ENCODE data around the gene TMTC1.

TMTC1 gene

DNA sequence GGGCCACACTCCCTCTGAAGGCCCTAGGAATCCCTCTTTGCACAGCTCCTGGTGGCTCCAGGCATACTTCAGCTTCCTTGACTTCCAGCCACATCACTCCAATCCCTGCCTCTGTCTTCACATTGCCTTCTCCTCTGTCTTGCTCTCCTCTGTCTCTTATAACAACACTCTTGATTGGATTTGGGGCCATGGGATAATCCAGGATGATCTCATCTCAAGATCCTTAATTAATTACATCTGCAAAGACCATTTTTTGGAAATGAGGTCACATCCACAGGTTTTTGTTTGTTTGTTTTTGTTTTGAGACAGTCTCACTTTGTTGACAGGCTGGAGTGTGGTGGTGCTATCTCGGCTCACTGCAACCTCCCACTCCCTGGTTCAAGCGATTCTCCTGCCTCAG is 88.7 kb downstream of the TMTC1 start:
- no peak for TF ChIP-seq EP300 (IDR thresholded peaks at IDR 0.05; ENCODE audit: borderline replicate concordance)
- TF ChIP-seq CEBPB (IDR thresholded peaks at IDR 0.05) = no peak
- no peak for TF ChIP-seq YY1 (IDR thresholded peaks at IDR 0.05; ENCODE audit: low read depth)
- no peak for TF ChIP-seq ZBTB7A (IDR thresholded peaks at IDR 0.05; ENCODE audit: low read depth)
- TF ChIP-seq NFIC (IDR thresholded peaks at IDR 0.05) = no peak

DNA sequence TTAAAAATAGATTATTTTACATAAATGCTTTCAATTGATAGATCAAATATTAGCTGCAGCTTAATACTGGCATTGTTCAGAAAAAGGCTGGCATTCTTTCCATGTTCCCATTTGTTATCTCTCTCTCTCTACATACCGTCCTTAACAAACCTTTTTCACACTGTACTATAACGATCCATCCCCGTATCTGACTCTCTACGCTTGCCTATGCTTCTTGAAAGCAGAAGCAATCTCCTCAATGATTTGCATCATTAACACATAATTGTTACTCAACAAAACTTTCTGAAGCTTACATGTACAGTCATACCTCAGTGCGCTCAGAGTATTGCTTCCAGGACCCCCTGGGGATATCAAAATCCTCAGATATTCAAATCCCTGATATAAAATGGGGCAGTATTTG is 89.7 kb downstream of the TMTC1 start:
- TF ChIP-seq FOXM1 (IDR thresholded peaks at IDR 0.05; ENCODE audit: borderline replicate concordance, low read depth) = no peak
- no peak for TF ChIP-seq TEAD4 (IDR thresholded peaks at IDR 0.05)
- no peak for TF ChIP-seq EGR1 (IDR thresholded peaks at IDR 0.05)
- TF ChIP-seq, protein P1, sequence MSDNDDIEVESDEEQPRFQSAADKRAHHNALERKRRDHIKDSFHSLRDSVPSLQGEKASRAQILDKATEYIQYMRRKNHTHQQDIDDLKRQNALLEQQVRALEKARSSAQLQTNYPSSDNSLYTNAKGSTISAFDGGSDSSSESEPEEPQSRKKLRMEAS (IDR thresholded peaks at IDR 0.05) = no peak
- TF ChIP-seq ZBTB7A (IDR thresholded peaks at IDR 0.05; ENCODE audit: low read depth) = no peak
- TF ChIP-seq EP300 (IDR thresholded peaks at IDR 0.05; ENCODE audit: borderline replicate concordance) = no peak
- TF ChIP-seq RAD21 (IDR thresholded peaks at IDR 0.05; ENCODE audit: low read depth) = no peak
- no peak for TF ChIP-seq CEBPB (IDR thresholded peaks at IDR 0.05)
- no peak for TF ChIP-seq YY1 (IDR thresholded peaks at IDR 0.05; ENCODE audit: low read depth)
- TF ChIP-seq TCF12 (IDR thresholded peaks at IDR 0.05; ENCODE audit: low read depth) = no peak
- TF ChIP-seq TAF1 (IDR thresholded peaks at IDR 0.05; ENCODE audit: low read depth) = no peak
- no peak for TF ChIP-seq CREB1 (IDR thresholded peaks at IDR 0.05; ENCODE audit: low read depth)
- TF ChIP-seq, protein P2, sequence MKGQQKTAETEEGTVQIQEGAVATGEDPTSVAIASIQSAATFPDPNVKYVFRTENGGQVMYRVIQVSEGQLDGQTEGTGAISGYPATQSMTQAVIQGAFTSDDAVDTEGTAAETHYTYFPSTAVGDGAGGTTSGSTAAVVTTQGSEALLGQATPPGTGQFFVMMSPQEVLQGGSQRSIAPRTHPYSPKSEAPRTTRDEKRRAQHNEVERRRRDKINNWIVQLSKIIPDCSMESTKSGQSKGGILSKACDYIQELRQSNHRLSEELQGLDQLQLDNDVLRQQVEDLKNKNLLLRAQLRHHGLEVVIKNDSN (IDR thresholded peaks at IDR 0.05) = no peak
- no peak for TF ChIP-seq NFIC (IDR thresholded peaks at IDR 0.05)

DNA sequence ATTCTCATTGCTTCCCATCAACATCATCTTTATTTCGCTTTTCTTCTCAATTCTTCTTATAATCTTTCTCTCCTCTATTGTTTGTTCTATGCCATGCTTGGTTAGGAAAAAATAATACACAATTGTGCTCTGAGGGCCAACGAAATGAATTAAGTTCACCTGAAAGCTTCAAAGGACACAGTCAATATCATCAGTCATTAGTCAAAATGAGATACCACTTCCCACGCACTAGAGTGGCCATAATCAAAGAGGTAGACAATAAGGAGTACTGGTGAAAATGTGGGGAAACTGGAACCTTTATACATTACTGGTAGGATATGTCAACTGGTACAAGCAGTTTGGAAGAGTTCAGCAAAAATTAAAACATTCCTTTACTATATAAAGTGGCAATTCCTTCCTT is 91.5 kb downstream of the TMTC1 start:
- TF ChIP-seq TCF12 (IDR thresholded peaks at IDR 0.05; ENCODE audit: low read depth) (peak; percentile 27; the same call in 1 of the 2 replicates), EP300 (IDR thresholded peaks at IDR 0.05; ENCODE audit: borderline replicate concordance) (peak; percentile 41; the same call in 1 of the 2 replicates), RAD21 (IDR thresholded peaks at IDR 0.05; ENCODE audit: low read depth) (no peak), FOXM1 (IDR thresholded peaks at IDR 0.05; ENCODE audit: borderline replicate concordance, low read depth) (0 out of 2 replicates have a peak, but pooled peaks have one; percentile 23), TEAD4 (IDR thresholded peaks at IDR 0.05) (no peak)

DNA sequence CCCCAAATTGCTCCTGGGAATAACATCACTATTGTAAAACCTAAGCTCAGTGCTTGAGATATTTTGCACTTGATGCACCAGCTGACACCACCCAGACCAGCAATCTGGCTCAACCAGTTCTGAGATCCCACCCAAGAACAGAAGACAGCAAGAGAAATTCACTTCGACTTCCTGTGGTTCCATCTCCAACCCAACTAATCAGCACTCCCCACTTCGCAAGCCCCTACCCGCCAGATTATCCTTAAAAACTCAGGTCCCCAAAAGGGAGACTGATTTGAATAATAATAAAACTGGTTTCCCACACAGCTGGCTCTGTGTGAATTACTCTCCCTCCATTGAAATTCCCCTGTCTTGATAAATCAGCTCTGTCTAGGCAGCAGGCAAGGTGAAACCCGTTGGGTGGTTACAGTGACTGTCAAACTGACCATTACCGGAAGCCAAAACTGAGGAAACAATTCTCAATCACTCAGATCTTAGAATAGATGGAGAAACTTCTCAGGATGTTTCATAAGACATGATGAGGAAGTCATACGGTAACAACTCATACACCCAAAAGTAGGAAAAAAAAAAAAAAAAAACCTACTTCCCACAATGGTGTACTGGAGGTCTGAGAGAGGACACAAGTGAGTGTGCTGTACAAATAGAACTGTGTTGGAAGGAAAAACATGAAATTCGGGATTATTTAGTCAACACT is 92.4 kb downstream of the TMTC1 start:
- TF ChIP-seq TAF1 (IDR thresholded peaks at IDR 0.05; ENCODE audit: low read depth) (no peak), FOXM1 (IDR thresholded peaks at IDR 0.05; ENCODE audit: borderline replicate concordance, low read depth) (no peak), CREB1 (IDR thresholded peaks at IDR 0.05; ENCODE audit: low read depth) (no peak), CEBPB (IDR thresholded peaks at IDR 0.05) (no peak), EGR1 (IDR thresholded peaks at IDR 0.05) (no peak), EP300 (IDR thresholded peaks at IDR 0.05; ENCODE audit: borderline replicate concordance) (no peak), ZBTB7A (IDR thresholded peaks at IDR 0.05; ENCODE audit: low read depth) (no peak), TCF12 (IDR thresholded peaks at IDR 0.05; ENCODE audit: low read depth) (no peak), RAD21 (IDR thresholded peaks at IDR 0.05; ENCODE audit: low read depth) (no peak), TEAD4 (IDR thresholded peaks at IDR 0.05) (no peak), NFIC (IDR thresholded peaks at IDR 0.05) (no peak)
- TF ChIP-seq, protein P1 (IDR thresholded peaks at IDR 0.05) = no peak
- TF ChIP-seq, protein P3, sequence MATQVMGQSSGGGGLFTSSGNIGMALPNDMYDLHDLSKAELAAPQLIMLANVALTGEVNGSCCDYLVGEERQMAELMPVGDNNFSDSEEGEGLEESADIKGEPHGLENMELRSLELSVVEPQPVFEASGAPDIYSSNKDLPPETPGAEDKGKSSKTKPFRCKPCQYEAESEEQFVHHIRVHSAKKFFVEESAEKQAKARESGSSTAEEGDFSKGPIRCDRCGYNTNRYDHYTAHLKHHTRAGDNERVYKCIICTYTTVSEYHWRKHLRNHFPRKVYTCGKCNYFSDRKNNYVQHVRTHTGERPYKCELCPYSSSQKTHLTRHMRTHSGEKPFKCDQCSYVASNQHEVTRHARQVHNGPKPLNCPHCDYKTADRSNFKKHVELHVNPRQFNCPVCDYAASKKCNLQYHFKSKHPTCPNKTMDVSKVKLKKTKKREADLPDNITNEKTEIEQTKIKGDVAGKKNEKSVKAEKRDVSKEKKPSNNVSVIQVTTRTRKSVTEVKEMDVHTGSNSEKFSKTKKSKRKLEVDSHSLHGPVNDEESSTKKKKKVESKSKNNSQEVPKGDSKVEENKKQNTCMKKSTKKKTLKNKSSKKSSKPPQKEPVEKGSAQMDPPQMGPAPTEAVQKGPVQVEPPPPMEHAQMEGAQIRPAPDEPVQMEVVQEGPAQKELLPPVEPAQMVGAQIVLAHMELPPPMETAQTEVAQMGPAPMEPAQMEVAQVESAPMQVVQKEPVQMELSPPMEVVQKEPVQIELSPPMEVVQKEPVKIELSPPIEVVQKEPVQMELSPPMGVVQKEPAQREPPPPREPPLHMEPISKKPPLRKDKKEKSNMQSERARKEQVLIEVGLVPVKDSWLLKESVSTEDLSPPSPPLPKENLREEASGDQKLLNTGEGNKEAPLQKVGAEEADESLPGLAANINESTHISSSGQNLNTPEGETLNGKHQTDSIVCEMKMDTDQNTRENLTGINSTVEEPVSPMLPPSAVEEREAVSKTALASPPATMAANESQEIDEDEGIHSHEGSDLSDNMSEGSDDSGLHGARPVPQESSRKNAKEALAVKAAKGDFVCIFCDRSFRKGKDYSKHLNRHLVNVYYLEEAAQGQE (IDR thresholded peaks at IDR 0.05; ENCODE audit: low read depth) = no peak
- TF ChIP-seq, protein P2 (IDR thresholded peaks at IDR 0.05) = no peak

DNA sequence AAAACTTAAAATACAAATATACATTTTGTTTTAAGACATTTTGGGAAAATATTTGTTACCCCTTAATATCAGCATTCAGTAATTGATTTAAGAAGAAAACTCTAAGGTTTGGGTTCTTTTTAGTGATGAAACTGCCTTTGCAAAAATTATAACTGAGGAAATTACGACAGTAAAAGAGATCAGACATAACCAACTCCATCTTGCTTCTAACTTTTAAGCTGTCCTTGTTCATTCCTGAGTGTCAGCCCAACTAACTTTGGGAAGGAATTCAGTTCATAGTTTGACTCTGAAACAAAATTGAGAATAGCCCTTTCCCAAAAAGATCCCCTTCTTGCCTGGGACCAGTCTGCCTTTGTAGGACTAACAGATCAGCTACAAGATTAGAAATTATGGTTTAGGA is 93.0 kb downstream of the TMTC1 start:
- TF ChIP-seq, protein P1 (IDR thresholded peaks at IDR 0.05) = no peak
- no peak for TF ChIP-seq RAD21 (IDR thresholded peaks at IDR 0.05; ENCODE audit: low read depth)
- TF ChIP-seq, protein P2 (IDR thresholded peaks at IDR 0.05) = no peak
- TF ChIP-seq CREB1 (IDR thresholded peaks at IDR 0.05; ENCODE audit: low read depth) = no peak
- TF ChIP-seq EP300 (IDR thresholded peaks at IDR 0.05; ENCODE audit: borderline replicate concordance) = no peak
- no peak for TF ChIP-seq FOXM1 (IDR thresholded peaks at IDR 0.05; ENCODE audit: borderline replicate concordance, low read depth)
- TF ChIP-seq NFIC (IDR thresholded peaks at IDR 0.05) = no peak
- no peak for TF ChIP-seq TEAD4 (IDR thresholded peaks at IDR 0.05)
- no peak for TF ChIP-seq EGR1 (IDR thresholded peaks at IDR 0.05)

DNA sequence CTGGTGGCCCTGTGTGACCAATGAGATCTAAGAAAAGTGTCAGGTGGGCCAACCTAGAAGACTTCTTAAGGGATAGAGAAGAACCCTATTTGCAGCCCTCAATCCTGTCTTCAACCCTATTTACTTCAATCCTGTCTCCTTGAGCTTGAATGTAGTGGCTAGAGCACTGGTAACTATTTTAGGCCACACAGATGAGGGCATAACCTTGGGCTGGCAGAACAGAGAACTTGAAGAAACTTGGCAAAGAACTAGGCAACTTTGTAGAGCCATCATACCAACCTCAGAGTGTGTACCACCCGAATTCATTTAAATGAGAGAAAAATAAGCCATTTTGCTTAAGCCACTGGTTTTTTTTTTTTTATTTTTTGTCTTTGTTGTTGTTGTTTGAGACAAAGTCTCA is 94.8 kb downstream of the TMTC1 start:
- TF ChIP-seq CEBPB (IDR thresholded peaks at IDR 0.05) = no peak
- TF ChIP-seq TCF12 (IDR thresholded peaks at IDR 0.05; ENCODE audit: low read depth) = no peak
- TF ChIP-seq, protein P1 (IDR thresholded peaks at IDR 0.05) = no peak
- TF ChIP-seq FOXM1 (IDR thresholded peaks at IDR 0.05; ENCODE audit: borderline replicate concordance, low read depth) = no peak
- TF ChIP-seq TEAD4 (IDR thresholded peaks at IDR 0.05) = no peak
- TF ChIP-seq CREB1 (IDR thresholded peaks at IDR 0.05; ENCODE audit: low read depth) = no peak
- TF ChIP-seq, protein P2 (IDR thresholded peaks at IDR 0.05) = no peak
